ENCODE data around the gene ERP27. TPM values are rescaled to one million over a fixed set of nuclear protein-coding genes. Genes with fewer than 3 reads are reported as not detected.

The ERP27 gene
- total RNA-seq, 1 experiment from 2014 or later = not detected

DNA sequence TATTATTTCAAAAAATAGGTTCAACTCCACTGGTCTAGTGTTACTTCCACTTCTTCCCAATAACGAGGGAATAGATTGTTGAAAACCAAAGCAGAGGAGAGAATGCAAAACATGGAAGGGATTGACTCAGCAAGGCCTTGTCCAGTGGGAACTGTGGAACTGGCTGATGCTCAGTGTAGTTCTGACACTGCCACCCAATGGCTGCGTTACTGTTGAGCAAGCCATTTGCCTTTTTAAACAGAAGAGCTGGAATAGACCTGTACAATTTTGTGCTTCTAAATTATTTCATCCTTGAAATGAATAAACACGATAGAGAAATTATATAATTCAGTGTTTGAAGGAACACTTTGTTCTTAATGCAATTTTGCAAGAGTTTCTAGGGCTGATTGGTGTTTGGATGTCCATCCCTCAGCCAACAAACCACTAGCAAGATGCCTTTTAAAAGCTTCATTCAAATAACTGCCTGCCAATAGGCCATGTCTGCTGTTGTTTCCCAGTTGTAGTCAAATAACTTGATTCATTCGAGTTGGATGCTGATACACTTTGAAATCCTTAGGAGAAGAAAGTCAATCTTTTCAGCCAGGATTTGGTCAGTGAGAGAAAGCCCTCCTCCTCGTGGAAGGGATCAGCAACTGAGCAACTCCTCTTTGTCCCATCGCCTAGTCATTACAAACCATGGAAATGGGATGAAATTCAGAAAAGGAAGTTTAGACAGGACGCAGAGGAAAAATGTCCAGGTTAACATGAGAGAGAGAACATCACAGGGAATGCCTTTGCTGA lies 45.4 kb downstream of the ERP27 start:
- Mint-ChIP-seq H3K27me3 (ENCODE audit: low read depth) (no peaks in the 10 kb centered on the region), H3K36me3 (no peaks in the 10 kb centered on the region), H3K9me3 (no peaks in the 10 kb centered on the region), H3K4me1 (peaks cover 21% of the 10 kb centered on the region), H3K27ac (0 out of 2 replicates have a peak overlapping the region, but pooled peaks have one; percentile 20), H3K4me3 (no peak overlapping the region)
- DNase-seq (ENCODE audit: low spot score) = no peak
- no peak for TF ChIP-seq TCF7 (CRISPR knock-in tag; IDR thresholded peaks at IDR 0.05; ENCODE audit: low read depth)
- TF ChIP-seq, protein P1, sequence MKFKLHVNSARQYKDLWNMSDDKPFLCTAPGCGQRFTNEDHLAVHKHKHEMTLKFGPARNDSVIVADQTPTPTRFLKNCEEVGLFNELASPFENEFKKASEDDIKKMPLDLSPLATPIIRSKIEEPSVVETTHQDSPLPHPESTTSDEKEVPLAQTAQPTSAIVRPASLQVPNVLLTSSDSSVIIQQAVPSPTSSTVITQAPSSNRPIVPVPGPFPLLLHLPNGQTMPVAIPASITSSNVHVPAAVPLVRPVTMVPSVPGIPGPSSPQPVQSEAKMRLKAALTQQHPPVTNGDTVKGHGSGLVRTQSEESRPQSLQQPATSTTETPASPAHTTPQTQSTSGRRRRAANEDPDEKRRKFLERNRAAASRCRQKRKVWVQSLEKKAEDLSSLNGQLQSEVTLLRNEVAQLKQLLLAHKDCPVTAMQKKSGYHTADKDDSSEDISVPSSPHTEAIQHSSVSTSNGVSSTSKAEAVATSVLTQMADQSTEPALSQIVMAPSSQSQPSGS (CRISPR knock-in tag; IDR thresholded peaks at IDR 0.05; ENCODE audit: borderline replicate concordance, low read depth) = no peak
- TF ChIP-seq, protein P2, sequence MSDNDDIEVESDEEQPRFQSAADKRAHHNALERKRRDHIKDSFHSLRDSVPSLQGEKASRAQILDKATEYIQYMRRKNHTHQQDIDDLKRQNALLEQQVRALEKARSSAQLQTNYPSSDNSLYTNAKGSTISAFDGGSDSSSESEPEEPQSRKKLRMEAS (CRISPR knock-in tag; IDR thresholded peaks at IDR 0.05) = no peak
- no peak for TF ChIP-seq ZNF138 (CRISPR knock-in tag; conservative IDR thresholded peaks at IDR 0.05)
- TF ChIP-seq, protein P3, sequence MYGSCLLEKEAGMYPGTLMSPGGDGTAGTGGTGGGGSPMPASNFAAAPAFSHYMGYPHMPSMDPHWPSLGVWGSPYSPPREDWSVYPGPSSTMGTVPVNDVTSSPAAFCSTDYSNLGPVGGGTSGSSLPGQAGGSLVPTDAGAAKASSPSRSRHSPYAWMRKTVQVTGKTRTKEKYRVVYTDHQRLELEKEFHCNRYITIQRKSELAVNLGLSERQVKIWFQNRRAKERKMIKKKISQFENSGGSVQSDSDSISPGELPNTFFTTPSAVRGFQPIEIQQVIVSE (CRISPR knock-in tag; IDR thresholded peaks at IDR 0.05; ENCODE audit: borderline replicate concordance) = no peak
- no peak for TF ChIP-seq HMGA2 (CRISPR knock-in tag; IDR thresholded peaks at IDR 0.05)
- TF ChIP-seq, protein P4, sequence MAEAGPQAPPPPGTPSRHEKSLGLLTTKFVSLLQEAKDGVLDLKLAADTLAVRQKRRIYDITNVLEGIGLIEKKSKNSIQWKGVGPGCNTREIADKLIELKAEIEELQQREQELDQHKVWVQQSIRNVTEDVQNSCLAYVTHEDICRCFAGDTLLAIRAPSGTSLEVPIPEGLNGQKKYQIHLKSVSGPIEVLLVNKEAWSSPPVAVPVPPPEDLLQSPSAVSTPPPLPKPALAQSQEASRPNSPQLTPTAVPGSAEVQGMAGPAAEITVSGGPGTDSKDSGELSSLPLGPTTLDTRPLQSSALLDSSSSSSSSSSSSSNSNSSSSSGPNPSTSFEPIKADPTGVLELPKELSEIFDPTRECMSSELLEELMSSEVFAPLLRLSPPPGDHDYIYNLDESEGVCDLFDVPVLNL (CRISPR knock-in tag; IDR thresholded peaks at IDR 0.05; ENCODE audit: borderline replicate concordance, low read depth) = no peak
- no peak for TF ChIP-seq GTF2I (CRISPR knock-in tag; conservative IDR thresholded peaks at IDR 0.05)
- no peak for TF ChIP-seq NFE2L1 (CRISPR knock-in tag; IDR thresholded peaks at IDR 0.05)
- TF ChIP-seq, protein P5, sequence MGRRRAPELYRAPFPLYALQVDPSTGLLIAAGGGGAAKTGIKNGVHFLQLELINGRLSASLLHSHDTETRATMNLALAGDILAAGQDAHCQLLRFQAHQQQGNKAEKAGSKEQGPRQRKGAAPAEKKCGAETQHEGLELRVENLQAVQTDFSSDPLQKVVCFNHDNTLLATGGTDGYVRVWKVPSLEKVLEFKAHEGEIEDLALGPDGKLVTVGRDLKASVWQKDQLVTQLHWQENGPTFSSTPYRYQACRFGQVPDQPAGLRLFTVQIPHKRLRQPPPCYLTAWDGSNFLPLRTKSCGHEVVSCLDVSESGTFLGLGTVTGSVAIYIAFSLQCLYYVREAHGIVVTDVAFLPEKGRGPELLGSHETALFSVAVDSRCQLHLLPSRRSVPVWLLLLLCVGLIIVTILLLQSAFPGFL (CRISPR knock-in tag; IDR thresholded peaks at IDR 0.05; ENCODE audit: borderline replicate concordance) = no peak
- no peak for TF ChIP-seq ZNF219 (CRISPR knock-in tag; IDR thresholded peaks at IDR 0.05; ENCODE audit: borderline replicate concordance)
- CTCF ChIA-PET = interaction anchor here (0.7 to 1.8 kb wide), 7 partner anchors 9 to 82 kb away, joined by 3 to 6 read pairs (median 3); no protein-coding TSS in a partner anchor
- ATAC-seq = peak; percentile 50
- POLR2A ChIA-PET = no interaction called here

DNA sequence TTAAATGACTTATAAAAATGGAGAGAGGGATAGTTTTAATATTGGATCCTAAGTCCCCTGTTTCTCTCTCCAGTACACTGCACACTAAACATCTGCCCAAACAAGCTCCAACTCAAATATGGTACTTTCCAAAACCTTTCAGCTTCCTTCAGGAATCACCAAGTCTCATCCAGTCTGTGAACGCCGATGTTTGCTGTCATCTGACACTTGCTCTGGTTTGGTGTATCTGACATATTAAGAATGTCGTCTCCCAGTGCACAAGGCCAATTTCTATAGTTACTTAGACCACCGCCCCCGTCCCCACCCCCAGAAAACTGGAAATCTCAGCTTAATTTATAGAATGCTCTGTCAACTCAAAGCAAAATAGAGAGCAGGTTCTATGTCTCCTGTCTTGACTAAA lies 47.6 kb downstream of the ERP27 start:
- DNase-seq (ENCODE audit: low spot score) (no peak), ATAC-seq (no peak)
- Mint-ChIP-seq H3K4me1 (peaks cover 26% of the 10 kb centered on the region), H3K27ac (no peak overlapping the region), H3K27me3 (ENCODE audit: low read depth) (no peaks in the 10 kb centered on the region), H3K9me3 (no peaks in the 10 kb centered on the region), H3K4me3 (no peak overlapping the region), H3K36me3 (no peaks in the 10 kb centered on the region)
- no peak for TF ChIP-seq IRF2 (CRISPR knock-in tag; IDR thresholded peaks at IDR 0.05; ENCODE audit: borderline replicate concordance, low read depth)
- no peak for TF ChIP-seq EMX1 (CRISPR knock-in tag; IDR thresholded peaks at IDR 0.05)
- no peak for TF ChIP-seq SOX15 (CRISPR knock-in tag; IDR thresholded peaks at IDR 0.05)
- TF ChIP-seq ZNF423 (CRISPR knock-in tag; IDR thresholded peaks at IDR 0.05) = no peak
- TF ChIP-seq, protein P6, sequence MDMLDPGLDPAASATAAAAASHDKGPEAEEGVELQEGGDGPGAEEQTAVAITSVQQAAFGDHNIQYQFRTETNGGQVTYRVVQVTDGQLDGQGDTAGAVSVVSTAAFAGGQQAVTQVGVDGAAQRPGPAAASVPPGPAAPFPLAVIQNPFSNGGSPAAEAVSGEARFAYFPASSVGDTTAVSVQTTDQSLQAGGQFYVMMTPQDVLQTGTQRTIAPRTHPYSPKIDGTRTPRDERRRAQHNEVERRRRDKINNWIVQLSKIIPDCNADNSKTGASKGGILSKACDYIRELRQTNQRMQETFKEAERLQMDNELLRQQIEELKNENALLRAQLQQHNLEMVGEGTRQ (CRISPR knock-in tag; IDR thresholded peaks at IDR 0.05) = no peak
- TF ChIP-seq, protein P7, sequence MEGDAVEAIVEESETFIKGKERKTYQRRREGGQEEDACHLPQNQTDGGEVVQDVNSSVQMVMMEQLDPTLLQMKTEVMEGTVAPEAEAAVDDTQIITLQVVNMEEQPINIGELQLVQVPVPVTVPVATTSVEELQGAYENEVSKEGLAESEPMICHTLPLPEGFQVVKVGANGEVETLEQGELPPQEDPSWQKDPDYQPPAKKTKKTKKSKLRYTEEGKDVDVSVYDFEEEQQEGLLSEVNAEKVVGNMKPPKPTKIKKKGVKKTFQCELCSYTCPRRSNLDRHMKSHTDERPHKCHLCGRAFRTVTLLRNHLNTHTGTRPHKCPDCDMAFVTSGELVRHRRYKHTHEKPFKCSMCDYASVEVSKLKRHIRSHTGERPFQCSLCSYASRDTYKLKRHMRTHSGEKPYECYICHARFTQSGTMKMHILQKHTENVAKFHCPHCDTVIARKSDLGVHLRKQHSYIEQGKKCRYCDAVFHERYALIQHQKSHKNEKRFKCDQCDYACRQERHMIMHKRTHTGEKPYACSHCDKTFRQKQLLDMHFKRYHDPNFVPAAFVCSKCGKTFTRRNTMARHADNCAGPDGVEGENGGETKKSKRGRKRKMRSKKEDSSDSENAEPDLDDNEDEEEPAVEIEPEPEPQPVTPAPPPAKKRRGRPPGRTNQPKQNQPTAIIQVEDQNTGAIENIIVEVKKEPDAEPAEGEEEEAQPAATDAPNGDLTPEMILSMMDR (IDR thresholded peaks at IDR 0.05) = no peak
- no peak for TF ChIP-seq NFYB (CRISPR knock-in tag; conservative IDR thresholded peaks at IDR 0.05; ENCODE audit: low read depth)
- TF ChIP-seq, protein P8, sequence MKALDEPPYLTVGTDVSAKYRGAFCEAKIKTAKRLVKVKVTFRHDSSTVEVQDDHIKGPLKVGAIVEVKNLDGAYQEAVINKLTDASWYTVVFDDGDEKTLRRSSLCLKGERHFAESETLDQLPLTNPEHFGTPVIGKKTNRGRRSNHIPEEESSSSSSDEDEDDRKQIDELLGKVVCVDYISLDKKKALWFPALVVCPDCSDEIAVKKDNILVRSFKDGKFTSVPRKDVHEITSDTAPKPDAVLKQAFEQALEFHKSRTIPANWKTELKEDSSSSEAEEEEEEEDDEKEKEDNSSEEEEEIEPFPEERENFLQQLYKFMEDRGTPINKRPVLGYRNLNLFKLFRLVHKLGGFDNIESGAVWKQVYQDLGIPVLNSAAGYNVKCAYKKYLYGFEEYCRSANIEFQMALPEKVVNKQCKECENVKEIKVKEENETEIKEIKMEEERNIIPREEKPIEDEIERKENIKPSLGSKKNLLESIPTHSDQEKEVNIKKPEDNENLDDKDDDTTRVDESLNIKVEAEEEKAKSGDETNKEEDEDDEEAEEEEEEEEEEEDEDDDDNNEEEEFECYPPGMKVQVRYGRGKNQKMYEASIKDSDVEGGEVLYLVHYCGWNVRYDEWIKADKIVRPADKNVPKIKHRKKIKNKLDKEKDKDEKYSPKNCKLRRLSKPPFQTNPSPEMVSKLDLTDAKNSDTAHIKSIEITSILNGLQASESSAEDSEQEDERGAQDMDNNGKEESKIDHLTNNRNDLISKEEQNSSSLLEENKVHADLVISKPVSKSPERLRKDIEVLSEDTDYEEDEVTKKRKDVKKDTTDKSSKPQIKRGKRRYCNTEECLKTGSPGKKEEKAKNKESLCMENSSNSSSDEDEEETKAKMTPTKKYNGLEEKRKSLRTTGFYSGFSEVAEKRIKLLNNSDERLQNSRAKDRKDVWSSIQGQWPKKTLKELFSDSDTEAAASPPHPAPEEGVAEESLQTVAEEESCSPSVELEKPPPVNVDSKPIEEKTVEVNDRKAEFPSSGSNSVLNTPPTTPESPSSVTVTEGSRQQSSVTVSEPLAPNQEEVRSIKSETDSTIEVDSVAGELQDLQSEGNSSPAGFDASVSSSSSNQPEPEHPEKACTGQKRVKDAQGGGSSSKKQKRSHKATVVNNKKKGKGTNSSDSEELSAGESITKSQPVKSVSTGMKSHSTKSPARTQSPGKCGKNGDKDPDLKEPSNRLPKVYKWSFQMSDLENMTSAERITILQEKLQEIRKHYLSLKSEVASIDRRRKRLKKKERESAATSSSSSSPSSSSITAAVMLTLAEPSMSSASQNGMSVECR (CRISPR knock-in tag; IDR thresholded peaks at IDR 0.05; ENCODE audit: borderline replicate concordance) = no peak
- TF ChIP-seq ZNF671 (CRISPR knock-in tag; IDR thresholded peaks at IDR 0.05) = no peak
- POLR2A ChIA-PET = no interaction called here
- CTCF ChIA-PET = no interaction called here

Data from WTC11 (cell line).